ENCODE results near the gene MMD. TPM values are rescaled to one million over a fixed set of nuclear protein-coding genes. Genes with fewer than 3 reads are reported as not detected.

Gene MMD
- total RNA-seq, 1 donor from 2014 or later, result 22.9 TPM

- H3K4me3 ChIP-seq, result no peak overlapping the region
- no peaks in the 10 kb centered on the region for H3K27me3 ChIP-seq
- H3K27ac ChIP-seq, result no peak overlapping the region
- DNase-seq (ENCODE audit: low spot score in 2 of 2), result no peak
- intact Hi-C loops (cut with DNase I), result no loop called here
- H3K4me1 ChIP-seq, result no peaks in the 10 kb centered on the region
- no peaks in the 10 kb centered on the region for H3K36me3 ChIP-seq
- TF ChIP-seq, protein P1, sequence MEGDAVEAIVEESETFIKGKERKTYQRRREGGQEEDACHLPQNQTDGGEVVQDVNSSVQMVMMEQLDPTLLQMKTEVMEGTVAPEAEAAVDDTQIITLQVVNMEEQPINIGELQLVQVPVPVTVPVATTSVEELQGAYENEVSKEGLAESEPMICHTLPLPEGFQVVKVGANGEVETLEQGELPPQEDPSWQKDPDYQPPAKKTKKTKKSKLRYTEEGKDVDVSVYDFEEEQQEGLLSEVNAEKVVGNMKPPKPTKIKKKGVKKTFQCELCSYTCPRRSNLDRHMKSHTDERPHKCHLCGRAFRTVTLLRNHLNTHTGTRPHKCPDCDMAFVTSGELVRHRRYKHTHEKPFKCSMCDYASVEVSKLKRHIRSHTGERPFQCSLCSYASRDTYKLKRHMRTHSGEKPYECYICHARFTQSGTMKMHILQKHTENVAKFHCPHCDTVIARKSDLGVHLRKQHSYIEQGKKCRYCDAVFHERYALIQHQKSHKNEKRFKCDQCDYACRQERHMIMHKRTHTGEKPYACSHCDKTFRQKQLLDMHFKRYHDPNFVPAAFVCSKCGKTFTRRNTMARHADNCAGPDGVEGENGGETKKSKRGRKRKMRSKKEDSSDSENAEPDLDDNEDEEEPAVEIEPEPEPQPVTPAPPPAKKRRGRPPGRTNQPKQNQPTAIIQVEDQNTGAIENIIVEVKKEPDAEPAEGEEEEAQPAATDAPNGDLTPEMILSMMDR (IDR thresholded peaks at IDR 0.05), result no peak
- H3K9me3 ChIP-seq, result no peaks in the 10 kb centered on the region
Observed at GRCh38 chr17:55452139-55452790, 30.6 kb upstream of the MMD start.

DNA sequence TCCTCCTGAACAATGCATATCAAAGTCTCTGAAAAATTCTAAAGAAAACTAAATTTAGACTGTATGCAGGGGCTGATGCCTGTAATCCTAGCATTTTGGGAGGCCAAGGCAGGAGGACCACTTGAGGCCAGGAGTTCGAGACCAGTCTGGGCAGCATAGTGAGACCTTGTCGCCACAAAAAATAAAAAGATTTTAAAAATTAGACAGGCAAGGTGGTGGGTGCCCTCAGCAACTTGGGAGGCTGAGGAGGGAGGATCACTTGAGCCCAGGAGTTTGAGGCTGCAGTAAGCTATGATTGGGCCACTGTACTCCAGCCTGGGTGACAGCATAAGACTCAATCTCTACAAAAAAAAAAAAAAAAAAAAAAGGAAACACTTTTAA lies 30.1 kb upstream of the MMD start:
- intact Hi-C loops (cut with DNase I), result no loop called here
- DNase-seq (ENCODE audit: low spot score in 2 of 2), result no peak
- Histone ChIP-seq H3K27ac (no peak overlapping the region), H3K4me3 (no peak overlapping the region), H3K9me3 (no peaks in the 10 kb centered on the region), H3K36me3 (no peaks in the 10 kb centered on the region), H3K4me1 (no peaks in the 10 kb centered on the region), H3K27me3 (no peaks in the 10 kb centered on the region)
- TF ChIP-seq, protein P1 (IDR thresholded peaks at IDR 0.05), result no peak

- no peaks in the 10 kb centered on the region for H3K4me1 ChIP-seq
Observed at GRCh38 chr17:55451203-55451641, 29.6 kb upstream of the MMD start.

DNA sequence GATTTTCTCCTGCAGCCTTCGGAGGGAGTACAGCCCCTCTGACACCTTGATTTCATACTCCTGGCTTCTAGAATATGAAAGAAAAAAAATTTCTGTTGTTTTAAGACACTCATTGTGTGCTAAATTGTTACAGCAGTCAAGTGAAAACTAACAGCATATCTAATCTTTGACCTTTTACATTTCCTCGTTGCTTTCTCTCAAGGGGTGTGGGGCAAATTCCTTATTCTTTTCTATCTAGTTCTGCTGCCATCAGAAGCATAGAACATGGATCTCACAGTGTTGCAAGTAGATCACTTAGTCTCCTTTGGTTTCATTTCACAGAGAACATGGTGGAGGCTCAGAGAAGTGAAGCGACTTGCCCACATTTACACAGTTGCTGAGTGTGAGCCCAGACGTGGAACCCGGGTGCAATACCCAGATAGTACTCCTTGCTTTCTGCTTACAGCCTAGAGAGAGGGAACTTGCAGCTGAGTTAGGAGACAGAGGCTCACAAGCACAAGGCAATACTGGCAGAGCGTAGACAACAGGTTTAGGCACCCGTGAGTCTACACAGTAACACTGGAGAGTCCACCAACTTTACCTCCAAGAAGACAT lies 28.7 kb upstream of the MMD start:
- Histone ChIP-seq H3K27ac (no peak overlapping the region), H3K27me3 (no peaks in the 10 kb centered on the region), H3K4me1 (no peaks in the 10 kb centered on the region), H3K4me3 (no peak overlapping the region), H3K36me3 (no peaks in the 10 kb centered on the region), H3K9me3 (no peaks in the 10 kb centered on the region)
- TF ChIP-seq, protein P1 (IDR thresholded peaks at IDR 0.05), result no peak
- no peak for DNase-seq (ENCODE audit: low spot score in 2 of 2)
- intact Hi-C loops (cut with DNase I), result no loop called here

More at GRCh38 chr17:55451203-55451641, 29.6 kb upstream of the MMD start:
- Histone ChIP-seq H3K9me3 (no peaks in the 10 kb centered on the region), H3K4me3 (no peak overlapping the region), H3K27me3 (no peaks in the 10 kb centered on the region), H3K36me3 (no peaks in the 10 kb centered on the region), H3K27ac (no peak overlapping the region)
- intact Hi-C loops (cut with DNase I), result no loop called here
- no peak for DNase-seq (ENCODE audit: low spot score in 2 of 2)
- TF ChIP-seq, protein P1 (IDR thresholded peaks at IDR 0.05), result no peak

DNA sequence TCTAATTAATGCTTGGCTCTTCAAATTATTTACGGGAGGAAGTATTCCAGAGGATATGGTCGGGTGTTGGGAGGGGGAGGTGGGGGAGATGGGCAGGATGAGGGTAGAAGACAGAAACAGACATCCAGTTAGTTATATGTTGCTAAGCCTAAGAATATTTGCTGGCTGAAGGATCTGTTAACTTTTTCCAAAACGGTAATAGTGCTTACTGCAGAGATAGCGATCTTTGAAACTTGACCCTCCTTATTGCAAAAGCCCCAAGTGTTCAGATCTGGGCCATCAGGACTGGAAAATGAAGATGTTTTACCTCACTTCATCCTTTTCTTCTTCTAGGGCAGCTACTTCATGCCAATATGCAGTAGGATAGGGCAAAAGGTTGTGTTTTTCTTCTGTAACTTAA lies 27.0 kb upstream of the MMD start:
- intact Hi-C loops (cut with DNase I), result no loop called here
- H3K4me1 ChIP-seq, result no peaks in the 10 kb centered on the region

More for the DNA sequence above, 27.0 kb upstream of the MMD start:
- TF ChIP-seq, protein P1 (IDR thresholded peaks at IDR 0.05), result no peak
- Histone ChIP-seq H3K4me3 (no peak overlapping the region), H3K9me3 (no peaks in the 10 kb centered on the region), H3K36me3 (no peaks in the 10 kb centered on the region), H3K27ac (no peak overlapping the region), H3K27me3 (no peaks in the 10 kb centered on the region)
- DNase-seq (ENCODE audit: low spot score in 2 of 2), result no peak
